ENCODE results near the gene KLF6.

The KLF6 gene

DNA sequence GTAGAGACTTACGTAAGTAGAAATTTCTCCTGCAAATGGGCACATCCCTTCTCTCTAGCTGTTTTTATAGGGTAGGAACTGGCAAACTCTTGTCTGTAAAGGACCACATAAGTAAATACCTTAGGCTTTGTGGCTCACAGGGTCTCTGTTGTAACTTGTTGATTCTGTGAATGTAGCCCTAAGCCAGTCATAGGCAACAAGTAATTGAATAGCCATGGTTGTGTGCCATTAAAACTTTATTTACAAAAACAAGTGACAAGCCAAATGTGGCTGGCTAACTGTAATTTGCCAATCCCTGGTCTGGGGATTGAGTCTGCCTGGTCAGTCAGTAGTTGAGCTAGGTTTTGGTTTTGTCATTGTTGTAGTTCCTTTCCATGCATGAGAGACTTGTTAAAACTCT lies 5.3 kb upstream of the KLF6 start:
- no peak for DNase-seq (ENCODE audit: extremely low read depth in 1 of 2, low read depth in 1 of 2)

DNA sequence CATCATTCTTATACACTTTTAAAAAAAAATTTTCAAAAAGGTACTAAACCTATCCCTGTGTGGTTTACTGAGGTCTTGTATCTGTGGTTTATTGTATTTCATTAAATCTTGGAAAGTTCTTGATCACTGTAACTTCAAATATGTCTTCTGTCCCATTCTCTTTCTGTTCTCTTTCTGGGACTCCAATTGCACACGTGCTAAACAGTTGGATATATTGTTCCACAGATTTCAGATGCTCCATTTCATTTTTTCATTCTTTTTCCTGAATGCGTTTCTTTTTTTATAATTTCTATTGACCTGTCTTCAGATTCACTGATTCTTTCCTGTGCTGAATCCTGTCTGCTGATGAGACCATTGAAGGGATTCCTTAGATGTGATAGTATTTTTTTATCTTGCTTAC lies 4.6 kb upstream of the KLF6 start:
- DNase-seq (ENCODE audit: extremely low read depth in 1 of 2, low read depth in 1 of 2) = no peak

DNA sequence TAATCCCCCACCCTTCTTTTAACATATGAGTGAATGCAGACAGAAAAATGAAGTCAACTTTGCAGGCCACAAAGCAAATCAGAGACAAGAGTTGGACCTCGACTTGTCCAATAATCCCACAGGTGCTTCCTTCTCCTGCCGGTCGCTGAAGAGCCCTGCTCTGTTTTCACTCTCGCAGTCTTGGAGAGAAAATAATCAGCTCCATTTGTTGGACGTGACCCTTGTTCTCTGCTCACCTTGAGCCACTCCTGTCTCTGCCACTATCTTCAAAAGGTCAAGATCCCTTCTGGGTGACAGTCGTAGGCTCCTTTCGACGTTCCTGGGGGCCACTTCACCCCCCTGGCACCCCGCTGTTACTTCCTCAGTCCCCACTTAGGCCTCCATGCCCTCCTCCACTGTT lies 2.8 kb upstream of the KLF6 start:
- DNase-seq (ENCODE audit: extremely low read depth in 1 of 2, low read depth in 1 of 2) = no peak

DNA sequence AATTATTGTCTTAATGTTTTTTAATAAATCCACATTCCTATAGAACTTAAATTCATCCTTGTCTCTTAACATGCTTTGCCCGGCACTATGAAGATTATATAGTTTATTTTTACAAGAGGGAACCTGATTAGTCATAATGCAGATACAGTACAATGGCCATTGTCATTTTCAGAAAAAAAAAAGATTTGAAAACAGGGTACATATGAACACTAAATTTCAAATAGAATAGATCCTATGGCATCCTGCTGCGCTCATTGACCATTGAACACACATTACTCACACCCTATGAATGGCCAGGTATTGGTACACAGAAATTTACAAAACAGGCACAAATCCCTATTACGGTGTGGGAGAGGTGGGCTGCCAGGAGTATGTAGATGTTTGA lies 2.0 kb upstream of the KLF6 start:
- no peak for DNase-seq (ENCODE audit: extremely low read depth in 1 of 2, low read depth in 1 of 2)

DNA sequence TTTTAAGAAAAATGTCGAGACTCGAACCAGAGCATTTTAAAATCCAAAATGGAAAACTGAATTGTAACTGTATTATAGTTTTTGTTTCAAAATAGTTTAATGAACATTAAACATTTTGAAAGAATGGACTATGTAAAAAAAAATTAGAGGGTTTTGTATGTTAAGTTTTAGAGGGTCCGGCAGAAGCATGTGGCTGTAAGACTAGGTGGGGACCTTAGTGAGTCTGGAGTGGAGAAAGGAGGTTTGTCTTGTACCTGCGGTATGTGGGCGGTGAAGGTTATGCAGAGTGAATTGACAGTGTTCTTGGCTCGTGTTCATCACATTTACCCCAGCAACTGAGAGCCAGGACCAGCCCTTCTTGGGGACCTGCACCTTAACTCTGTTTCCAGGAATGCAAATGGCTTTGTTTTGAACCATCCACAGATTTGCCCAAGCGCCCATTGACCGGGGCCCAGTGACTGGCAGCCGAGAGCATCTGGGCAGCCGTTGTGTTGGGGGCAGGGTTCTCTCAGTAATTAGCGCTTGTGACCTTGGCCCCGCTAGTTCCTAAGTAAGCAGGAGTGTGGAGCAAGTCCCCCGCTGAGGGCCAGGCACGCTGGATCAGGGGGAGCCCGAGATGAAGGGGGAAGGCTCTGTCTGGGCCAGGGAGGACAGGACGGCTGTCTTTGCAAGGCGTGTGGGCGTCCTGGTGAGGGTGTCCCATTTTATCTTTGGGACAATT lies 1.4 kb upstream of the KLF6 start:
- DNase-seq (ENCODE audit: extremely low read depth in 1 of 2, low read depth in 1 of 2) = no peak

DNA sequence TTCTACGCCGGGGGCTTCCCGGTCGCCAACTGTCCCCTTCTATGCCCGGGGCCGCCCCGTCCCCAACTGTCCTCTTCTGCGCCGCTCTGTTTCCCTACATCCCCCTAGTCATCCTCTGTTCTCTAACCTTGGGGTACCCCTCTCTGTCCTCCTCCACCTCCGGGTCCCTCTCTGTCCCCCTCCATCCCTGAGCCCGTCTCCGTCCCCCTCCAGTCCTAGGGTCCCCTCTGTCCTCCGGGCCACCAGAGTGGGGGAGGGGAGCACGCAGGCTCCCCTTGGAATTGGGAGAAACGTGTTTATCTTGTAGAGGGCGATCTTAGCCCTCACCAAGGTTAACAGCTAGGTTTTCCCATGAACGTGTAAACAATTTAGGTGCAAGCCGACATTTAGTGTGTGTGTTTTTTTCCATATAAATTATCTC lies 852 bp upstream of the KLF6 start:
- DNase-seq (ENCODE audit: extremely low read depth in 1 of 2, low read depth in 1 of 2) = no peak

DNA sequence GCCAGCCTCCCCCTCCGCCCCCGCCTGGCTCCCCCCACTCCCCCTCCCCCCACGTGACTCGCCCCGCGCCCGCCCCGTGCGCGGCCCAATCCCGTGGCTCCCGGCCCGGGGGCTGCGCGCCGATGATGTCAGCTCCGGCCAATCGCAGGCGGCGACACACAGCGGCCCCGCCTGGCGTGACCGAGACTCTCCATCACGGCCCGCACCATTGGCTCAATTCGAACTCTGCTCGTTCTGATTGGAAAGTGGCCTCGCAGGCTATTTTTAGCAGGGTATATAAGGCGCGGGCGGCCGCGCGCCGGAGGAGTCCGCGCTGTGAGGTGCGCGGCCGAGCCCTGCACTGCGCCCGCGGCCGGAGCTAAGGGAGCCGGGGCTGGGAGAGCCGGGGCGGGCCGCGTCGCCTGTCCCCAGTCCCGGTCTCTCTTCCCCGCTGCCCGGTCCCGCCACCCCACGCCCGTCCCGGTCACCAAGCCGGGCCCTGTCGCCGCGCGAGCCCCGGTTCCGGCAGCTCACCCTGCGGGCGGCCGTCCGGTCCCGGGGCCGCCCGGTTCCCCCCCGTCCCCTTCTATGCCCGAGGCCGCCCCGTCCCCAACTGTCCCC lies 342 bp upstream of the KLF6 start:
- DNase-seq (ENCODE audit: extremely low read depth in 1 of 2, low read depth in 1 of 2) = peak; percentile 97 to 99

DNA sequence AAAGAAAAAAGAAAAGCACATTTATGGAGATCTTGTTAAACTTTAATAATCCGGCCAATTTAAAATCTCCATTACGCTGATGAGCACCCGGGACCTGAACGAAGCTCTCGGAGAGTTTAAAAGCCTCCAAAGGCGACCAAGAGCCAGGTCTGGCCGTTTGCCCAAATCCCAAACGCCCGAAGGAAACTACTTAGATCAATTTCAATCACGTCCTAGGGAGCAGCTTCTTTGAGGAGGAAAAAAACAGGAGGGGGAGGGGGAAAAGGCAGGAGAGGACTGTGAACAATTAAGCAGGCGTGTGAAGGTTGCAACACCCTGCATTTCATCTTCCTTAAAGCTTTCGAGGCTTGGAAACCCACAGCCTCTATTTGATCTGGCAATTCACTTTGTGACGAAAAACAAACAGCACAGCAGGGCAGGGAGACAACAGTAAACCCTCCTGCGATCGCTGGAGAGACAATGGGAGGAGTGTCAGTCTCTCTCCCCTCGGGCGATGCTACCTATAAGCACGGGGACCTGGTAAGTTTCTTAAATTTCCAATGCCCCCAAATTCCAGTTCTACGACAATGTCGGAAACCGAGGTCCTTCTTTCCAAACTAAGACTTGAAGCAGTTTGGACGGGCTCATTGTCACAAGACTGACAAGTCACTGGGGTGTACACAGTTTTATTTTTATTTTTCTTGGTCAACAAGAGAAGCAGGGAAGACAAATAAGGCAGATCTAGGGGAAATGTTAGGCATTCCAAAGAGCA lies 1.2 kb downstream of the KLF6 start:
- DNase-seq (ENCODE audit: extremely low read depth in 1 of 2, low read depth in 1 of 2) = no peak

DNA sequence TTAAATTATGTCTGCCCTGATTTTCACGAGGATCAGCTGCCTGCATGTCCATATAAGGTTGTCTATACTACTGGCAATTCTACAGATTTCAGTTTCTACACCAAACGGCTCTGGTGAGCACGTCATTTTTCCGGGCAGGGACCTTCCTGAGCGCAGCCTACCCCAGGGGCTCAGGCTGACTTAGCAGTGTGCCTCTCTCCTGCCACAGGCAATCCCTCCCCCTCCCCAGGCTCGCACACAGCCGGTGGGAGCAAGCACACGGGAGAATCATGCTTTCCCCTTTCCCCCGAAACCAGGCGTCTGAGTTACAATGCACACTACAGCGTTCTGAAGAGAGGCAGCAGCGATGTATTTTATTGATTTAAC lies 1.7 kb downstream of the KLF6 start:
- DNase-seq (ENCODE audit: extremely low read depth in 1 of 2, low read depth in 1 of 2) = peak in 1 of 2 donors; percentile 43

DNA sequence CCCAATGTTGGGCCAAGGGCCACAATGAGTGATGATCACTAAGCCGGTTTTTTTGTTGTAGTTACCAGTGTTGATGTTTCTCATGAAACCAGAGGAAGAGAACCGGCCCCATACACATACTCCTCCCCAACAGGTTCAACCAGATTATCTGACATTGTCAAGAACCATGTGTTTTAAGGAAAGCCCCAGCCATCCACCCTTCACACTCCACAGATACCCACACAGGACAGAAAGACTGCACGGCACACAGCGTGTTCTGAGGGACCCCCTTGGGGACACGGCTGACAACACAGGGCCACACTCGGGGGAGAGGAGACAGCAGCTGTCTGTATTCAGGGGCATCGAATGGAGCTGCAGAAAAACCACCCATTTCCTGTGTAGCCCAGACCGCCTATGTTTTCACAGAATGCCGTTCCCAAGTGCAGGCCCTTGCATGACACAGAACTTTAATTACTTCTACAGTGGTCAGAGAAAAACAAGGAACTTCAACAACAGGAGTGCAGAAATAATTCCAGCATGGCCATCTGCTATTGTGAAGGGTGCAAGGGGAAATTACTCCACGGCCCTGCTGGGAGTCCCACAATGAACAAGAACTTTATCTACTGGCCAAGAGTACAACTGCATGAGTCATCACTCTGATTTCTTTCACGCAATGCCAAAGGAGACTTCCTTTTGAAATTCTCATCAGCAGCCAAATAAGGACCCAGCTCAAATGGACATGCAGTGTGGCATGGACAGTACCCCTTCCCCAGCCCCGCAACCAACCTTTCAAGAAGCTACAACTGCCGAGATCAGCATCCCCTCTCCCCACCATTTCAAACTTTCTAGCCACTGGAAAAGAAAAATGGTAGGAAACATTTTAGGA lies 2.3 kb downstream of the KLF6 start:
- no peak for DNase-seq (ENCODE audit: extremely low read depth in 1 of 2, low read depth in 1 of 2)

DNA sequence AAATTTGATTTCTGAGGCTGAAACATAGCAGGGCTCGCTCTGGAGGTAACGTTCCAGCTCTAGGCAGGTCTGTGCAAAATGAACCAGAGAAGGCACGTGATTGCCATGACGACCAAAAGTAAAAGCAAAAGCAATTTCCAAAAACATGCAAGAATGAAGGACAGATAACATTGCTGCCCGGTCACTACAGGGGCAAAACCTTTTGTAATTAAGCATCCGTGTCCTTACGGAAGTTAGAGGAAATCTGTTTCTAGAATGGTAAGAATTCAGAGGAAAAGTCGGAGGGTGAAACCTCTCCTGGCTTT lies 2.9 kb downstream of the KLF6 start:
- DNase-seq (ENCODE audit: extremely low read depth in 1 of 2, low read depth in 1 of 2) = no peak

DNA sequence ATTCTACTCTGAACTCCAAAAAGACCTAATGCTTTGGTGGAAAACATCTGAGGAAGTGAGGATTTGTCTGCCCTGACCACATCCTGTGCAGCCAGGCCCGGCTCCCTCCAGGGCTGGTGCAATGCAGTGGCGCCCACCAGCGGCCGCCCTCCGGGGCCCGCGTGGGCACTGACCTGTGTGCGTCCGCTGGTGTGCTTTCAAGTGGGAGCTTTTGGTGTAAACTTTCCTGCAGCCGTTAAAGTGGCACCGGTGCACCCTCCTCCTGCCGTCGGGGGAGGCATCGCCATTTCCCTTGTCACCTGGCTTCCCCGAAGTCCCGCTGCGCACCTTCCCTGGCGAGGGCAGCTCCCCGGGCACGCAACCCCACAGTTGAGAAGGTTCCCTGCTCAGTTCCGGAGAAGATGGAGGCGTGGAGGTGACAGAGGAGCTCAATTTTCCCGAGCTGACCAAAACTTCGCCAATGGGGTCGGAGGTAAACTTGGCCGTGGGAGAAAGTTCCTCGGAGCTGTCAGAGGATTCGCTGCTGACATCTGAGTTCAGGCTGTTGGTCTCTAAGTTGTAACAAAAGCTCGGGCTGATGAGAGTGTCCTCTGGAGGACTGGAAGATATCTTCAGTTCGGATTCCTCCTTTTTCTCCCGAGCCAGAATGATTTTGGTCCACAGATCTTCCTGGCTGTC lies 3.4 kb downstream of the KLF6 start:
- no peak for DNase-seq (ENCODE audit: extremely low read depth in 1 of 2, low read depth in 1 of 2)

DNA sequence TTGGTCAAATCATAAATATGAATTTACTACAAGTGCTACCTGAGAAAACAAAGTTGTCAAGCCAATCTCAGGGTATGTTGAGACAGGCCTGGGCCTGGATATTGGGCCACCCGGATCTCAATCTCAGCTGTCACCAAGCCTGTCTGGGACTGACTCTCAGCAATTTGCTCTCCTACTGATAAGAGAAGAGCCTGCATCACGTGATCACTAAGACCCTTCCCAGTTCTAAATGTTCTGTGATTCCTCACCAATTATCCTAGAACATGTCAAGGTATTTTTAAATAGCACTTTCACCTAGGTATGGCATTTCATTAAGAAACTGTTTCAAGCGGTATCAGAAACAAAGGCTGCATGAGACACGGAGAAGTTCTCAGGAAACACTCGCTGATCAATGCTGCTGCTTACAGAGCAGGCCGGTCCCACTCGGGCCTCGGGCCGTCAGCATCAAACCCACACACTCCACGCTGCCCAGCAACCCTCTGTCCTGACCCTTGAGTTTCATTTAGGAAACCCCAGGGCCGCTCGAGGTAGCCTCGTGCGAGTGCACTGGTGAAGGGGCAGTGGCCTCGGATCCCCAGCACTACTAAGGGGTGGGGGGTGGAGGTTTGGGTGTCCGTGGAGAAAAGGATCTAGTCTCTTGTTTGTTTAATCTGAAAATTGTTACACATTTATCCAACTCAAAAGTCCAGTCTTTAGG lies 4.1 kb downstream of the KLF6 start:
- DNase-seq (ENCODE audit: extremely low read depth in 1 of 2, low read depth in 1 of 2) = no peak

DNA sequence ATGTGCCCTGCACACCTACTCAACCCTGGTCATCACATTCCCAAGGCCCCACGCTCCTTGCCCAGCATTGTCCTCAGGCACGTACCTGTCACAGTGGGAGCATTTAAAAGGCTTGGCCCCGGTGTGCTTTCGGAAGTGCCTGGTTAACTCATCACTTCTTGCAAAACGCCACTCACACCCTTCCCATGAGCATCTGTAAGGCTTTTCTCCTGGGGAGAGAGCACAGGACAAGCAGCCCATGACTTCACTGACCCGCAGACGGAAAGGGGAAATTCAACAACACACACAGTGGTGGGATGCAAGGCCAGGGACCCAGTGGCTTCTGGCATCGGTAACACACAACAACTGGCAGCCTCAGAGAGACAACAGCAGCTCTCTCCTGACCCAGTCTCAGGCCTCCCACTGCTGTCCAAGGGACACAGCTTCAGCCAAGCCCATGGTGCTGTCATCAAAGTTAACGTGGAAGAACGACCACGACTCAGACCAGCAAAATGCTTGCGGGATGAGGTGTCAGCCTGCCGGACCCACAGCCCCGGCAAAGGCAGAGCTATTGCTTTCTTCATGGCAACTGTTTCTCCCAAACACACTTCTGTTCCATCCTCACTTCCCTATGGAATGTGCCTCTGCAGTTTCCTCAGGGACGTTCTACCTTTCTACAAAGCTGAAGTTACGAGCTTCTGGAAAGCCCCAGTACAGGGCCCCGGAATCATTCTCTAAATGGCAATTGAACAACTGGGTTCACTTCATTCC lies 4.8 kb downstream of the KLF6 start:
- no peak for DNase-seq (ENCODE audit: extremely low read depth in 1 of 2, low read depth in 1 of 2)

DNA sequence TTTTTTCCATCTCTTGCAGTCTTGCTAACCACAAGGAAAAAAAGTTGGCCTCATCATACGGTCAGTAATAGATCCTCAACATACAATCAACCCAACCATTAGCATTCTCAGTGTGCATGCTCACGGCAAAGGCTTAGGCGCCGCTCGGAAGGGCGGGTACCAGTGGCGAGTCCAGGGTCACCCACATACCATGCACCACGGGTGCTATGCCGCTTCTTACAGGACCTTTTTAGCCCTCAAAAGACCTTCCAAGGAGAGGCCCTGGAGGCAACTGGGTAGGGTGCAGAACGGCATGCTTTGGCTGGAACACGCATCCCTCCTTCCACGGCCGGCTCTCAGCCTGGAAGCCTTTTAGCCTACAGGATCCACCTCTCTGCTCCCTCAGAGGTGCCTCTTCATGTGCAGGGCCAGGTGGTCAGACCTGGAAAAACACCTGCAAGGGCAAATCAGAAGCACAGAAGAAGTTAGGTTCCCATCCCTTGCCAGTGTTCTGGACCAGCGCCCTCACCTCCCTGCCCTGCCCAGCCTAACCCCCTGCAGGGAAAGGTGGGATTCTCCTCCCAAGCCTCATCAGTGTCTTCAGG lies 5.8 kb downstream of the KLF6 start:
- DNase-seq (ENCODE audit: extremely low read depth in 1 of 2, low read depth in 1 of 2) = no peak

DNA sequence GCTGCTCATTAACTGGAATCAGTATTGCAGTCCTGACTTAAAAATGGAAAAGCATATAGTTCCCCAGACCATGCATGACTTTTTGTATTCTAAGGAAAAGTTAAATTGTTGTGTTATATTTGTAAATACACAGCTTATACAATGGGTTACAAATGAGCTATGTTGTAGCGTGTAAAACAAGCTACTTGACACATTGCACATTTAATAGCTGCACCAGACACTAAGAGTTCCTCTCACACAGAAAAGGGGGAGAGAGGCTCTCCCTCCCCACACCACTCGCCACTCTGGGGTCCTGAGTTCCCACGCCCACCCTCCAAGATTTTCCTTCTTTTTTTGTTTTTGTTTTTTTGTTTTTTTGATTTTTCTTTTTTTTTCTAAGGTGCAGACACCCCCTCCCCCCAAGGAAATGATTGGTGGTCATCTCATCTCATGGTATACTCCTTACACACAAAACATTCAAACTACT lies 6.3 kb downstream of the KLF6 start:
- no peak for DNase-seq (ENCODE audit: extremely low read depth in 1 of 2, low read depth in 1 of 2)

DNA sequence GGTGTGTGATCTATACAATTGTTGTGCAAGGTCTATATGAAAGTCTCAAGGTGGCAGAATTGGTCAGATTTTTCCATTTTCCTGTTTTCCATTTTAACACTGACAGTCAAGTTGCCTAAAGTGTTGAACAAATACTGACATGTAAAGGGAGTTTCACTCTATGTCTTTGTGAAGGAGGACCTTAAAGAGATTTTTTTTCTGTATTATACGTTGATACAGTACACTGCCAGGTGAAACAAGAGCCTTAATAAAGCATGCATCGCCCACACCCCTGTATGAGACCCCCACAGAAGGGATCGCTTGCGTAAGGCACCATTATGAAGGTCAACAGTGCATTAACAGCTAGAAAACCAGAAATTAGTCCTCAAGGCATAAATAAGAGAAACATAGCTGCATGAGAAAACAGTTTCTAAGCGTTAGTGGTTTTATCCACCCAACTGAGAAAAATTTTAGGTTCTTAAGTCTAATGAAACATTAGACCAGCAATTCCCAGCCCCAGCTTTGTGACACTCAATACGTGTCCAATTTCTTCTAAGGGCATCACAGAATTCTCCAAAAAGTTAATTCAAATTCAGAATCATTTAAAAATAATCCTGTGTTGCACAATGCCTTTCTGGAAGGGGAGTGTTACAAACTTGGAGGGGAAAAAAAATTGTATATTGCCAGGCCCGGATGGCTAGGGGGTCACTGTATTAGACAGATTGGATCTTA lies 6.9 kb downstream of the KLF6 start:
- DNase-seq (ENCODE audit: extremely low read depth in 1 of 2, low read depth in 1 of 2) = no peak

DNA sequence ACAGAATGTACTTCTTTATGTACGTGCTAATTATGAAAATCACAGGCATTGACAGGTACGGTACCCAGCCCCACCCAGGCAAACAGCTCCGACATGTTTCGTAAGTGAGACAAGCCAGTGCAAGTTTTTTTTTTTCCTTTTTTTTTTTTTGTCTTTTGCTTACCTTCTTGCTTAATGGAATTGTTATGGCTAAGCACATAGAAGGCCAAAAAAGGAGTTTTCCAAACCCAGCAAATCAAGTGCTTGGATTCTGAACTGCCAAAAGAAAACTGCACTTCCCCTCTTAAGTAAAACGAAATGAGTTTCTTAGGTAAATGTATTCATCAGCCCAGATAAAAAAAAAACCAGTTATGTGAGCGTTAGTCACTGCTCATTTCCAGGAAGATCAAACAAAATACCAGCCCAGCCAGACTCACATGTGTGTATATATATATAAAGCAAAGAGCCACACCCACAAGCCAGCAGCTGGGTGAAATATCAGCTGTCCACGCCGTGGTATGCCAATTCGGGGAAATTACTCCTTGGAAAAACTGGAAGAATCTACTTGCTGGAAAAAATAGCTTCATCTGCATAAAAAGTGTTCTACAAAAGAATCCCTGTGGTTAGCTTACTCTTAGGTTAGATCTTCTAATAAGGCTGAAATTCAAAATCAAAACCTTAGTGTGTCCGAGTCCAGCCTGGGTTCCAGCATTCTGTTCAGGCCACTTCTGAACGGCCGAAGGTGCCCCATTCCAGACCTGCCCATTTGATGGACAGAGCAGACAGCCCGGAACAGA lies 8.0 kb downstream of the KLF6 start:
- DNase-seq (ENCODE audit: extremely low read depth in 1 of 2, low read depth in 1 of 2) = no peak

All from activated CD8-positive, alpha-beta memory T cell treated with anti-CD3 and anti-CD28 coated beads for 1 hour (primary cell).